RWPE2 (cell line): Measurements from ENCODE around the gene PRPF18.

Experiments
- ATAC-seq: fragments of 200-7000 bp; cut with Tn5 transposase; 3 replicates; pipeline ENCODE4 v1.9.1; 2021; ENCODE audit warnings: low read depth
- DNase-seq: peaks from one replicate; pipeline ENCODE4 v3.0.0-alpha.2; 2020; ENCODE audit warnings: low spot score
- H3K27ac ChIP-seq: fragments of 450-650 bp; 2 replicates; pipeline ENCODE4 v1.5.1; 2017; ENCODE audit warnings: mild to moderate bottlenecking; ENCODE audit not compliant: poor library complexity, severe bottlenecking
- H3K27me3 ChIP-seq: fragments of 250-450 bp; sonication (Bioruptor Pico); 2 replicates; pipeline ENCODE4 v1.5.1; 2021; ENCODE audit warnings: mild to moderate bottlenecking, moderate library complexity; ENCODE audit not compliant: insufficient read depth, poor library complexity, severe bottlenecking
- H3K36me3 ChIP-seq: fragments of 250-450 bp; sonication (Bioruptor Pico); 2 replicates; pipeline ENCODE4 v1.5.1; 2020; ENCODE audit warnings: low read depth, mild to moderate bottlenecking, moderate library complexity
- H3K4me1 ChIP-seq: fragments of 250-450 bp; sonication (Bioruptor Pico); 2 replicates; pipeline ENCODE4 v1.5.1; 2021; ENCODE audit warnings: mild to moderate bottlenecking, moderate library complexity; ENCODE audit not compliant: insufficient read depth, poor library complexity, severe bottlenecking
- H3K4me3 ChIP-seq: fragments of 250-450 bp; sonication (Bioruptor Pico); 2 replicates; pipeline ENCODE4 v1.5.1; 2021; ENCODE audit warnings: mild to moderate bottlenecking, moderate library complexity; ENCODE audit not compliant: severe bottlenecking
- H3K9me3 ChIP-seq: fragments of 250-450 bp; sonication (Bioruptor Pico); 2 replicates; pipeline ENCODE4 v1.5.1; 2021; ENCODE audit warnings: mild to moderate bottlenecking, moderate library complexity; ENCODE audit not compliant: severe bottlenecking
- TF ChIP-seq, protein P1 (sequence below): fragments of 450-650 bp; IDR thresholded peaks from one replicate; pipeline ENCODE4 v1.5.1; 2017; ENCODE audit warnings: mild to moderate bottlenecking, moderate library complexity; ENCODE audit not compliant: poor library complexity, severe bottlenecking

Gene PRPF18

DNA sequence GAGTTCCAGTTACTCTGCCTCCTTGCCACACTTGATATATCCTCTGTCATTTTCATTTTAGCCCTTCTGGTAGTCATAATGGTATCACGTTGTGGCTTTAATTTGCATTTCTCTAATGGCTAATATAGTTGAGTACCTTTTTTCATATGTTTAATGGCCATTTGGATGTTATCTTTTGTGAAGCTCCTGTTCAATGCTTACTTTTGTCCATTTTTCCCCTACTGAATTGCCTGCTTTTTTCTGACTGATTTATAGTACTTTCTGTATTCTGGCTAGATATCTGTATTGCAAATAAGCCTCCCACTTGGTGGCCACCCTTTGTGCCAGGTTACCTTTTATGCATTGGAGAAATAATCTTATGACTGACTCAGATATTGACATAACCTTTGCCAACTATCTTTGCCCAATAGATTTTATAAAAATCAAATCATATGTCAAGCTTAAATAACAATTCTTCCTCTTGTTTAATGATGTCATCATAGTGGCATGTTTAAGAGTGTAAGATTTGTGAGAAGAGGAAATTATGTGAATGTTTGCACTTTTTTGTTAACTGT is 50.6 kb downstream of the PRPF18 start:
- H3K4me3 ChIP-seq = no peak overlapping the region
- H3K27me3 ChIP-seq = no peaks in the 10 kb centered on the region
- ATAC-seq (0 out of 3 replicates have a peak, but pooled peaks have one; percentile 41), DNase-seq (no peak)
- peaks cover 7% of the 10 kb centered on the region for H3K4me1 ChIP-seq
- TF ChIP-seq, protein P1, sequence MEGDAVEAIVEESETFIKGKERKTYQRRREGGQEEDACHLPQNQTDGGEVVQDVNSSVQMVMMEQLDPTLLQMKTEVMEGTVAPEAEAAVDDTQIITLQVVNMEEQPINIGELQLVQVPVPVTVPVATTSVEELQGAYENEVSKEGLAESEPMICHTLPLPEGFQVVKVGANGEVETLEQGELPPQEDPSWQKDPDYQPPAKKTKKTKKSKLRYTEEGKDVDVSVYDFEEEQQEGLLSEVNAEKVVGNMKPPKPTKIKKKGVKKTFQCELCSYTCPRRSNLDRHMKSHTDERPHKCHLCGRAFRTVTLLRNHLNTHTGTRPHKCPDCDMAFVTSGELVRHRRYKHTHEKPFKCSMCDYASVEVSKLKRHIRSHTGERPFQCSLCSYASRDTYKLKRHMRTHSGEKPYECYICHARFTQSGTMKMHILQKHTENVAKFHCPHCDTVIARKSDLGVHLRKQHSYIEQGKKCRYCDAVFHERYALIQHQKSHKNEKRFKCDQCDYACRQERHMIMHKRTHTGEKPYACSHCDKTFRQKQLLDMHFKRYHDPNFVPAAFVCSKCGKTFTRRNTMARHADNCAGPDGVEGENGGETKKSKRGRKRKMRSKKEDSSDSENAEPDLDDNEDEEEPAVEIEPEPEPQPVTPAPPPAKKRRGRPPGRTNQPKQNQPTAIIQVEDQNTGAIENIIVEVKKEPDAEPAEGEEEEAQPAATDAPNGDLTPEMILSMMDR = no peak
- no peak overlapping the region for H3K27ac ChIP-seq
- peaks cover 22% of the 10 kb centered on the region for H3K36me3 ChIP-seq
- H3K9me3 ChIP-seq = peaks cover 5% of the 10 kb centered on the region

DNA sequence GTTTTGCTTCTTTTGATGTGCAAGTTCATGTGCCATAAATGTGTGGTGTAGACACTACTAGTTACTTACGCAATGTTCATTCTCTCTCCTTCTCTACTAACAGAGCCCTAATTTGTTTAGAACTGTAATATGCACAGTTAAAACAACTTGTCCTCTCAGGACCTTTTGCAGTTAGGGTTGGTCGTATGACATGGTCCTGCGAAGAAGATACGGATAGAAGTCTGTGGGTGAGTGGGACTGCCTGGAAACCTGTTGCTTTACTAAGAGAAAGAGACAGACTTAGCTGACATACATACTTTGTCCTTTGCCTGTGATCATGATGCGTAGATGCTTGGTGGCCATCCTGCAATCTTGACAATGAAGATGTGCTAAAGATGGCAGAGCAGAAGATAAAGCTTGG is 51.1 kb downstream of the PRPF18 start:
- peaks cover 7% of the 10 kb centered on the region for H3K4me1 ChIP-seq
- H3K4me3 ChIP-seq = no peak overlapping the region
- H3K27ac ChIP-seq = no peak overlapping the region
- ATAC-seq (no peak), DNase-seq (no peak)
- TF ChIP-seq, protein P1 = no peak
- peaks cover 5% of the 10 kb centered on the region for H3K9me3 ChIP-seq
- H3K27me3 ChIP-seq = no peaks in the 10 kb centered on the region
- H3K36me3 ChIP-seq = peaks cover 22% of the 10 kb centered on the region

DNA sequence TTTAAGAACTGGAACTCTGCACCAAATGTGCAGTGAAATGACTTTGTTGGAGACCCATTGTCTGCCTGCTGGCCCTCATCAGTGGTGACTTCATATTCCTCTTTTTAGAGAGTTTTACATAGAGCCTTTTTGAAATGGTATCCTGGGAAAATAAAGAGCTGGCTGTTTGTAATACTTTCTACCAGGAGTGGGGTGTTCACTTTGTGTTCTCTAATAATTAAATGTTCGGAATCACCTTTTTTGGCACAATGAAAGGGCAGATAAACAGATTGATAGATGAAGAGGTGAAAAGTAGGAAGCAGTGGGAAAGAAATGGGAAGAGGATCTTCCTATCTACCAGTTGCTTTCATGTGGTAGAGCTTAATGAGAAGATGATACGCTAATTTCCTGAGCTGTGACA is 55.5 kb downstream of the PRPF18 start:
- ATAC-seq (no peak), DNase-seq (no peak)
- peaks cover 5% of the 10 kb centered on the region for H3K9me3 ChIP-seq
- peaks cover 35% of the 10 kb centered on the region for H3K36me3 ChIP-seq
- no peaks in the 10 kb centered on the region for H3K27me3 ChIP-seq
- TF ChIP-seq, protein P1 = no peak
- peaks cover 5% of the 10 kb centered on the region for H3K4me1 ChIP-seq
- H3K4me3 ChIP-seq = no peak overlapping the region
- no peak overlapping the region for H3K27ac ChIP-seq

DNA sequence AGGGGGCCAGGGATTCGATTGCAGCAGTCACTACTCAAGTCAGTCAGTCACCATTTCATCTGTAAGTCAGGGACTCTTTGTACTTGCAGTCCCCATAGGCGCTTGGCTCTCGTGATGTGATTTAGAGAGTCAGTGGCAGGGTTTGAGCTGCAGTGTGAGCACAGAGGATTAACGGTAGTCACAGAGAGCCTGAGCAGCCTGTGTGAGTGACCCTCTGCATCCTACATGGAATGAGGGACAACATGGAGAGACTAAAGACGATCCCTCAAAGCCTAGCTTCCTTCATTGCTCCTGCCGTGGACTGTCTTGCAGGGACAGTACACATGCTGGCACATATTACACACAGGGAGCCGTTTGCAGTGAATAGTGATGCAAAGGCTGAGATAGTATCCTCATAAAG is 56.3 kb downstream of the PRPF18 start:
- ATAC-seq (no peak), DNase-seq (no peak)
- Histone ChIP-seq H3K27ac (no peak overlapping the region), H3K9me3 (peaks cover 5% of the 10 kb centered on the region), H3K4me3 (no peak overlapping the region), H3K4me1 (no peaks in the 10 kb centered on the region), H3K27me3 (no peaks in the 10 kb centered on the region), H3K36me3 (peaks cover 35% of the 10 kb centered on the region)
- TF ChIP-seq, protein P1 = no peak

DNA sequence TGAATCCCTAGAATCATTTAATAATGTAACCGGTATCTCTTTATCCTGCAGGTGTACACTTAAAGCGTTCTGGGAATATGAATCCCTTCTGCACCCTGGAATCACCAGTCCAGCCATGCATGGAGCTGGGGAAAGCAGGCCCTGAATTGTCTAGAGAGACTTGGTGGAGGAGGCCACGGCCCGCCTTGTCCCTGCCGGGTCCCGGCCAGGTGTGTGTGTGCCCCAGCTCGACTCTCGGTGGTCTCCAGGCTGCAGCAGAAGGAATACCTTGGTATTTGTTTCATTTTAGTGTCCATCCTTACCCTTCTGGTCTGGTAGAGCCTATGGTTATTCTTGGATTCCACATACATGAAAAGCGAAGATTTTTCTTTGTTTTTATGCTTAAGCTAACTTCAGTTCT is 58.1 kb downstream of the PRPF18 start:
- H3K36me3 ChIP-seq = peaks cover 34% of the 10 kb centered on the region
- no peak for DNase-seq

More for the DNA sequence above, 58.1 kb downstream of the PRPF18 start:
- Histone ChIP-seq H3K9me3 (peaks cover 5% of the 10 kb centered on the region), H3K27ac (no peak overlapping the region), H3K4me3 (no peak overlapping the region), H3K4me1 (no peaks in the 10 kb centered on the region), H3K27me3 (no peaks in the 10 kb centered on the region)
- no peak for ATAC-seq
- TF ChIP-seq, protein P1 = no peak
